SK-N-SH (cell line): ENCODE measurements around the gene FBXW5. TPM values are rescaled to one million over a fixed set of nuclear protein-coding genes. Genes with fewer than 3 reads are reported as not detected.

Experiments used
- CTCF ChIA-PET: fragments of 300-600, 350-600 bp; formaldehyde crosslinking; extraction: SDS; loops from one replicate; lab custom pipeline; 2021; lab: Yijun Ruan, JAX
- POLR2A ChIA-PET: fragments of 350-600 bp; sonication (Branson Sonifier 250); formaldehyde crosslinking; extraction: SDS; loops from one replicate; lab custom pipeline; 2020; ENCODE audit warnings: antibody characterized with exemption, inconsistent platforms; lab: Yijun Ruan, JAX
- DNase-seq: peaks from one replicate; pipeline ENCODE4 v3.0.0; 2012
- H2AFZ ChIP-seq: fragments of 200-600 bp; sonication (generic); 2 replicates; pipeline ENCODE4 v1.8.1; 2016; ENCODE audit warnings: antibody characterized with exemption, mild to moderate bottlenecking, low read depth
- H3F3A ChIP-seq: fragments of 200-600 bp; sonication (generic); replicated peaks from 2 replicates; pipeline ENCODE3; 2016; ENCODE audit warnings: antibody characterized with exemption, mild to moderate bottlenecking; ENCODE audit not compliant: insufficient read depth
- H3K27ac ChIP-seq, 2 experiments: fragments of 200-500 bp in 1 of 2; fragments of 200-600 bp in 1 of 2; sonication (Bioruptor generic) in 1 of 2; sonication (generic), shearing (Covaris generic) in 1 of 2; 2 replicates each; pipeline versions ENCODE4 v1.5.1 to v1.6.1; 2014 to 2016; ENCODE audit warnings: low read depth in 2 of 2, inconsistent platforms in 1 of 2, low read length in 1 of 2, mild to moderate bottlenecking in 1 of 2, mixed read lengths in 1 of 2
- H3K27me3 ChIP-seq: fragments of 200-600 bp; sonication (generic), shearing (Covaris generic); 2 replicates; pipeline ENCODE4 v1.6.1; 2016; ENCODE audit warnings: mixed run types; ENCODE audit not compliant: insufficient read depth
- H3K36me3 ChIP-seq, 2 experiments: fragments of 200-500 bp in 1 of 2; fragments of 200-600 bp in 1 of 2; sonication (Bioruptor generic) in 1 of 2; sonication (generic) in 1 of 2; replicated peaks in 1 of 2; 2 replicates each; pipeline versions ENCODE3 to v1.5.1; 2014 to 2016; ENCODE audit warnings: low read length in 1 of 2, mild to moderate bottlenecking in 1 of 2; ENCODE audit not compliant: insufficient read depth in 2 of 2, control insufficient read depth in 1 of 2
- H3K4me1 ChIP-seq, 2 experiments: fragments of 200-500 bp in 1 of 2; fragments of 200-600 bp in 1 of 2; sonication (Bioruptor generic) in 1 of 2; sonication (generic), shearing (Covaris generic) in 1 of 2; 2 replicates each; pipeline versions ENCODE4 v1.5.1 to v1.6.1; 2014 to 2016; ENCODE audit warnings: low read depth in 1 of 2, low read length in 1 of 2, mixed run types in 1 of 2; ENCODE audit not compliant: insufficient read depth in 2 of 2, control insufficient read depth in 1 of 2
- H3K4me2 ChIP-seq: fragments of 200-600 bp; sonication (generic), shearing (Covaris generic); 2 replicates; pipeline ENCODE4 v1.6.1; 2017; ENCODE audit warnings: mixed run types
- H3K4me3 ChIP-seq, 2 experiments: fragments of 200-500 bp in 1 of 2; fragments of 200-600 bp in 1 of 2; sonication (Bioruptor generic) in 1 of 2; sonication (generic), shearing (Covaris generic) in 1 of 2; 2 replicates each; pipeline versions ENCODE4 v1.5.1 to v1.8.1; 2014 to 2016; ENCODE audit warnings: low read depth in 2 of 2, inconsistent platforms in 1 of 2, low read length in 1 of 2, mild to moderate bottlenecking in 1 of 2, mixed read lengths in 1 of 2, moderate library complexity in 1 of 2
- H3K79me2 ChIP-seq: fragments of 200-600 bp; sonication (generic); 2 replicates; pipeline ENCODE4 v1.8.1; 2017; ENCODE audit warnings: mild to moderate bottlenecking; ENCODE audit not compliant: insufficient read depth
- H3K9ac ChIP-seq: fragments of 200-600 bp; sonication (generic); 2 replicates; pipeline ENCODE4 v1.6.1; 2017; ENCODE audit warnings: mixed run types
- H3K9me2 ChIP-seq: fragments of 200-600 bp; sonication (generic); 2 replicates; pipeline ENCODE4 v1.6.1; 2017; ENCODE audit warnings: mixed run types
- H3K9me3 ChIP-seq: fragments of 200-600 bp; sonication (generic); 2 replicates; pipeline ENCODE4 v1.6.1; 2017; ENCODE audit warnings: mixed run types, mild to moderate bottlenecking, moderate library complexity
- H4K20me1 ChIP-seq: fragments of 200-600 bp; sonication (generic); 2 replicates; pipeline ENCODE4 v1.6.1; 2017; ENCODE audit warnings: mild to moderate bottlenecking, mixed run types; ENCODE audit not compliant: insufficient read depth
- CHD2 ChIP-seq: fragments of 150-350 bp; IDR thresholded peaks from 2 replicates; pipeline ENCODE4 v1.6.1; 2018; ENCODE audit warnings: low read length; ENCODE audit not compliant: partially characterized antibody
- ELF1 ChIP-seq: IDR thresholded peaks from 2 replicates; pipeline ENCODE4 v1.4.0; 2012
- EP300 ChIP-seq, 2 experiments: IDR thresholded peaks; 2 replicates each; pipeline versions ENCODE4 v1.4.0 to v1.6.1; 2012; ENCODE audit warnings: borderline replicate concordance in 1 of 2, low read depth in 1 of 2, low read length in 1 of 2
- EZH2phosphoT487 ChIP-seq: fragments of 200-600 bp; sonication (generic); IDR thresholded peaks from 2 replicates; pipeline ENCODE4 v1.6.1; 2017; ENCODE audit warnings: low read depth, mixed run types, mild to moderate bottlenecking, antibody characterized with exemption, moderate library complexity, borderline replicate concordance
- FOSL2 ChIP-seq: IDR thresholded peaks from 2 replicates; pipeline ENCODE4 v1.4.0; 2012; ENCODE audit warnings: low read depth, mild to moderate bottlenecking, moderate library complexity, borderline replicate concordance
- FOXM1 ChIP-seq: IDR thresholded peaks from 2 replicates; pipeline ENCODE4 v1.4.0; 2012; ENCODE audit warnings: low read depth, mild to moderate bottlenecking
- GABPA ChIP-seq: IDR thresholded peaks from 2 replicates; pipeline ENCODE4 v1.4.0; 2012; ENCODE audit warnings: low read depth, mild to moderate bottlenecking
- GATA2 ChIP-seq: sonication (generic); formaldehyde crosslinking; IDR thresholded peaks from 2 replicates; pipeline ENCODE4 v1.5.0; 2020; ENCODE audit warnings: mild to moderate bottlenecking, missing genetic modification reagents
- MEF2A ChIP-seq: IDR thresholded peaks from 2 replicates; pipeline ENCODE4 v1.4.0; 2012; ENCODE audit warnings: low read depth, borderline replicate concordance
- MXI1 ChIP-seq: IDR thresholded peaks from 2 replicates; pipeline ENCODE4 v1.6.1; 2012; ENCODE audit warnings: mild to moderate bottlenecking, low read depth, low read length, improper control_type of control experiment
- SIN3A ChIP-seq: IDR thresholded peaks from 2 replicates; pipeline ENCODE4 v1.6.1; 2012; ENCODE audit warnings: low read depth, mild to moderate bottlenecking, low read length, moderate library complexity, borderline replicate concordance
- TAF1 ChIP-seq: IDR thresholded peaks from 2 replicates; pipeline ENCODE4 v1.6.1; 2012; ENCODE audit warnings: low read depth, mild to moderate bottlenecking, low read length, moderate library complexity, borderline replicate concordance
- TCF12 ChIP-seq: IDR thresholded peaks from 2 replicates; pipeline ENCODE4 v1.4.0; 2012
- YY1 ChIP-seq: IDR thresholded peaks from 2 replicates; pipeline ENCODE4 v1.4.0; 2012; ENCODE audit warnings: low read depth, mild to moderate bottlenecking
- WGBS: methylation state at CpG from one replicate; pipeline ENCODE4 v1.1.6; 2017; ENCODE audit warnings: low lambda C conversion rate; 5-methylcytosine and 5-hydroxymethylcytosine counted together
- polyA plus RNA-seq, 3 experiments: library from polyadenylated mRNA; depleted of rRNA; stranded (reverse); fragments of >200 nt; gene quantifications; 2 replicates each; pipeline ENCODE4 v1.2.3, GENCODE V29; 2012
- TF ChIP-seq, protein P1 (sequence below): fragments of 150-350 bp; IDR thresholded peaks from 2 replicates; pipeline ENCODE4 v1.6.1; 2017; ENCODE audit warnings: antibody characterized with exemption, low read length, low read depth, borderline replicate concordance
- TF ChIP-seq, protein P2 (sequence below): fragments of 200-600 bp; sonication (generic); IDR thresholded peaks from 2 replicates; pipeline ENCODE4 v1.6.1; 2017; ENCODE audit warnings: antibody characterized with exemption, mild to moderate bottlenecking, moderate library complexity
- TF ChIP-seq, protein P3 (sequence below): fragments of 150-350 bp; IDR thresholded peaks from 2 replicates; pipeline ENCODE4 v1.6.1; 2016; ENCODE audit warnings: mild to moderate bottlenecking, low read depth, low read length
- TF ChIP-seq, protein P4 (sequence below): IDR thresholded peaks from 2 replicates; pipeline ENCODE4 v1.4.0; 2012; ENCODE audit warnings: low read depth, borderline replicate concordance

Gene FBXW5
- polyA plus RNA-seq, 1 of the 3 experiments (the other 2 are of a cell fraction): 78.9 TPM

DNA sequence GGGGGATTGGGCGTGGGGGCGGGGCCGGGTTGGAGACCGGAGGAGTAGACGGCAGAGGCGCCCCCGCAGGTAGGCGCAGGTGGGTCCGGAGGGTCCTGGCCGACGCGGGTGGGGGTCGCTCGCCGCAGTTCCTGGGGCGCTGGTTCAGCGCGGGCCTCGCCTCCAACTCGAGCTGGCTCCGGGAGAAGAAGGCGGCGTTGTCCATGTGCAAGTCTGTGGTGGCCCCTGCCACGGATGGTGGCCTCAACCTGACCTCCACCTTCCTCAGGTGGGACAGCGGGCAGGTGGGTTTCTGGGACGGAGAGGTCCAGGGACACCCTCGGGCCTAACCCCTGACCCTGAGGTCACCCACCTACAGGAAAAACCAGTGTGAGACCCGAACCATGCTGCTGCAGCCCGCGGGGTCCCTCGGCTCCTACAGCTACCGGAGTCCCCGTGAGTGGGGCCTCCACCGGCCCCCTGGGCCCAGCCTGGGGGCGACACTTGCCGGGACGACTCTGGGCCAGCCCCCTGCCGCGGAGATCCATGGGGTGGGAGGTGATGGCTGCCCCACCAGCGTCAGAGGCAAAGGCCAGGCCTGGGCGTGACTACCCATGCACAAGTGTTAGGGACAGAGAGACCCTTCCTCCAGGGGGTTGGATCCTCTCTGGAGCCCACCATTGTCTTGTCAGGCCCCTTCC lies 34.5 kb upstream of the FBXW5 start:
- Histone ChIP-seq H3K4me2 (no peak overlapping the region), H3K9ac (no peak overlapping the region), H3K79me2 (no peaks in the 10 kb centered on the region), H2AFZ (no peak overlapping the region), H3K27ac (no peak overlapping the region), H4K20me1 (no peaks in the 10 kb centered on the region), H3F3A (peaks cover 4% of the 10 kb centered on the region), H3K9me2 (no peaks in the 10 kb centered on the region), H3K4me1 (peaks cover 0 to 28% of the 10 kb centered on the region in 2 experiments; a peak in 1 of 4 replicates), H3K36me3 (no peaks in the 10 kb centered on the region), H3K4me3 (no peak overlapping the region), H3K9me3 (no peaks in the 10 kb centered on the region), H3K27me3 (no peaks in the 10 kb centered on the region)
- POLR2A ChIA-PET: no interaction called here
- TF ChIP-seq CHD2 (no peak), TCF12 (no peak), MXI1 (no peak), TAF1 (no peak), YY1 (no peak), EP300 (IDR thresholded peaks at IDR 0.05; ENCODE audit: borderline replicate concordance in 1 of 2, low read depth in 1 of 2, low read length in 1 of 2) (no peak), FOXM1 (no peak), ELF1 (no peak), GABPA (no peak), EZH2phosphoT487 (no peak), MEF2A (no peak), FOSL2 (no peak), GATA2 (CRISPR knock-in tag) (no peak), SIN3A (no peak)
- TF ChIP-seq, protein P1, sequence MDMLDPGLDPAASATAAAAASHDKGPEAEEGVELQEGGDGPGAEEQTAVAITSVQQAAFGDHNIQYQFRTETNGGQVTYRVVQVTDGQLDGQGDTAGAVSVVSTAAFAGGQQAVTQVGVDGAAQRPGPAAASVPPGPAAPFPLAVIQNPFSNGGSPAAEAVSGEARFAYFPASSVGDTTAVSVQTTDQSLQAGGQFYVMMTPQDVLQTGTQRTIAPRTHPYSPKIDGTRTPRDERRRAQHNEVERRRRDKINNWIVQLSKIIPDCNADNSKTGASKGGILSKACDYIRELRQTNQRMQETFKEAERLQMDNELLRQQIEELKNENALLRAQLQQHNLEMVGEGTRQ: no peak
- TF ChIP-seq, protein P2, sequence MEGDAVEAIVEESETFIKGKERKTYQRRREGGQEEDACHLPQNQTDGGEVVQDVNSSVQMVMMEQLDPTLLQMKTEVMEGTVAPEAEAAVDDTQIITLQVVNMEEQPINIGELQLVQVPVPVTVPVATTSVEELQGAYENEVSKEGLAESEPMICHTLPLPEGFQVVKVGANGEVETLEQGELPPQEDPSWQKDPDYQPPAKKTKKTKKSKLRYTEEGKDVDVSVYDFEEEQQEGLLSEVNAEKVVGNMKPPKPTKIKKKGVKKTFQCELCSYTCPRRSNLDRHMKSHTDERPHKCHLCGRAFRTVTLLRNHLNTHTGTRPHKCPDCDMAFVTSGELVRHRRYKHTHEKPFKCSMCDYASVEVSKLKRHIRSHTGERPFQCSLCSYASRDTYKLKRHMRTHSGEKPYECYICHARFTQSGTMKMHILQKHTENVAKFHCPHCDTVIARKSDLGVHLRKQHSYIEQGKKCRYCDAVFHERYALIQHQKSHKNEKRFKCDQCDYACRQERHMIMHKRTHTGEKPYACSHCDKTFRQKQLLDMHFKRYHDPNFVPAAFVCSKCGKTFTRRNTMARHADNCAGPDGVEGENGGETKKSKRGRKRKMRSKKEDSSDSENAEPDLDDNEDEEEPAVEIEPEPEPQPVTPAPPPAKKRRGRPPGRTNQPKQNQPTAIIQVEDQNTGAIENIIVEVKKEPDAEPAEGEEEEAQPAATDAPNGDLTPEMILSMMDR: no peak
- TF ChIP-seq, protein P3, sequence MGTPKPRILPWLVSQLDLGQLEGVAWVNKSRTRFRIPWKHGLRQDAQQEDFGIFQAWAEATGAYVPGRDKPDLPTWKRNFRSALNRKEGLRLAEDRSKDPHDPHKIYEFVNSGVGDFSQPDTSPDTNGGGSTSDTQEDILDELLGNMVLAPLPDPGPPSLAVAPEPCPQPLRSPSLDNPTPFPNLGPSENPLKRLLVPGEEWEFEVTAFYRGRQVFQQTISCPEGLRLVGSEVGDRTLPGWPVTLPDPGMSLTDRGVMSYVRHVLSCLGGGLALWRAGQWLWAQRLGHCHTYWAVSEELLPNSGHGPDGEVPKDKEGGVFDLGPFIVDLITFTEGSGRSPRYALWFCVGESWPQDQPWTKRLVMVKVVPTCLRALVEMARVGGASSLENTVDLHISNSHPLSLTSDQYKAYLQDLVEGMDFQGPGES: no peak
- TF ChIP-seq, protein P4, sequence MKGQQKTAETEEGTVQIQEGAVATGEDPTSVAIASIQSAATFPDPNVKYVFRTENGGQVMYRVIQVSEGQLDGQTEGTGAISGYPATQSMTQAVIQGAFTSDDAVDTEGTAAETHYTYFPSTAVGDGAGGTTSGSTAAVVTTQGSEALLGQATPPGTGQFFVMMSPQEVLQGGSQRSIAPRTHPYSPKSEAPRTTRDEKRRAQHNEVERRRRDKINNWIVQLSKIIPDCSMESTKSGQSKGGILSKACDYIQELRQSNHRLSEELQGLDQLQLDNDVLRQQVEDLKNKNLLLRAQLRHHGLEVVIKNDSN: no peak
- CTCF ChIA-PET: interaction anchor here (1.4 to 1.8 kb wide), 2 partner anchors 31 to 55 kb away, joined by 4 to 9 read pairs; no protein-coding TSS in a partner anchor
- WGBS: no CpG with 5 or more reads among the region's 41 CpGs
- DNase-seq: no peak
